ENCODE results near the gene UVRAG.
"Not testable (repeated sequence)": the region's sequence is repeated elsewhere in the genome, so short reads cannot be mapped to it uniquely, and the experiment has no call there.

UVRAG gene

DNA sequence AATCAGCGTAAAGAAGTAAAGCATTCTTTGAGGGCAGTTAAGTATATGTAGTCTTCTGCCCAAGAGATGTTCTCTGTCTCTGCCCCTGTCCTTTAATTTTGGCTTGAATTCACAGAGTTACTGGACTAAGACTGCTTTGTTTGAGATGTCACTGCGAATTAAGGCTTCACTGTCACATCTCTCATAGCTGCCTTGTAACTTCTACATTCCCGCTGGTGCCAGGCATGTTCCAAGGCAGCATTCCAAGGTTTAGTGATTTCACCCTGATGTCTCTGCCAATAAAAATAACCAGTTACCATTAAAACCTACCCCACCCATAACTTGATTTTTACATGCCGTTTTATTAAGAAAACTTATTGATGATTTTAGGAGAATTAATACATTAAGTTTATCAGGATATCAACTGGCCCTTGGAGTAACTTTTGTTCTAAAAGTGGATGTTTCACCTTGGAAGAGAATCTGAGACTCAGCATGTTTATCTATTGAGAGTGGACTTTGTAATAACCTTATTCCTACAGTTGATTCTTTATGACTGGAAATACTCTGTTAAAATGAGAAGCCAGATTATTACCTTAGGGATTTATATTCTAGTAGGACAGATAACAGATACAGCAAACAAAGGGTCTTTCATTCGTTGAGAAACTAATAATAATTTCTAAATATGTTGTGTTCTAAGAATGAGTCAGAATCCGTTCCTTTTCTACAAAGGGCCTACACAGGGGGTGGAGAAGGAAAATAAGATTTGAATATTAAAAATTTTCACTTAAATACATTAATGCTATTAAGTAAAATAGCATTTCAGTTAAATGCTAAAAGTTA, 110.2 kb downstream of the UVRAG start:
- DNase-seq (ENCODE audit: low spot score): peak; percentile 44

DNA sequence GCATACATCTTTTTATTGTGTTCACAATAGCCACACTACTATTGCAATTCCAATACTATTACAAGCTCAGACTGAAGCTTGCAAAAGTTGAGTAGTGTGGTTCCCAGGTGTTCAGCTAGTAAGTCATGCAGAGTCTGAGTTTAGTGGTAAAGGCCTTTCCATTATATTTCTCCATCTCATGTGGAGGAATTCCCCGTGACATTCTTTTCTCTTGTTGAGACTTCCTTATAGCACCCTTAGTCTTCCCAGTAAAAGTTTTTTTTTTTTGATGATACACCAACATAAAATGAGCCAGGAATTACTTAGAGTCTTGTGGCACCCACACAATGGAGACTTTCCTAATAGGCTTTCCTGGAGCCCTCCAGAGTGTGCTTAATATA, 110.8 kb downstream of the UVRAG start:
- peak; percentile 5 for DNase-seq (ENCODE audit: low spot score)

DNA sequence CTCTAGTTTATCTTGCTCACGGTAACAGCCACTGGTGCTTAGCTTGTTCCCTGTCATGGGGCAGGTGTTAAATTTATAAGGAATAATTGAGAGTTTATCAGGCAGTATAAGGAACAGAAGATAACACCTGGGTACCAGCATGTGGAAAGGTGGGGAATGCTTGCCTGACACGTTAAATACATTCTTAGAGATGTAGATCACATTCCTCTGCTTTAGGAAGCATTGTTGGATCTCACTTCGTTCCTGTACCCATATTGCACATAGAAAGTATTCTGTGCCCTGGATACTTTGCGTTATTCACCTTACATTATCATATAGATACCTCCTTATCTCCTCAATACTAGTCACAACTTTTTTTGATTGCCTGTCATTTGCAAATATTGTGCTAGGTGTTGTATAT, 114.7 kb downstream of the UVRAG start:
- no peak for DNase-seq (ENCODE audit: low spot score)

DNA sequence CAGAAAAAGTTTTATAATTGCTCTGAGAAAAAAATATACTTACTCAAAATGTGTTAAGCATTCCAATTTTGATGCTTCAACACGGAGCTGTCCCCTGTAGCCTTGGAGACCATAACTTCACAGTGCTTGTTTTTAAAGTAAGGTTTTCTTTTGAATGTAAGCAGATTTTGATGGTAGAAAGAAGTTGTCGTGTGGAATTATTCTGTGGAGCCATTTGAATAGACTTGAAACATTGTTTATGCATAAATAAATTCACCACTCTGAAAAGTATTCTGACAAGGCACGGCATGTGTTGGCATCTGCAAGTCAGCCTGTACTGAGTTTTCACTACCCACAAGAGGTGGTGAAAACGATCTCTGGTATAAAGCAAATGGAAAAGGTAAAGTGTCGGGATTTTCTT, 115.5 kb downstream of the UVRAG start:
- no peak for DNase-seq (ENCODE audit: low spot score)

DNA sequence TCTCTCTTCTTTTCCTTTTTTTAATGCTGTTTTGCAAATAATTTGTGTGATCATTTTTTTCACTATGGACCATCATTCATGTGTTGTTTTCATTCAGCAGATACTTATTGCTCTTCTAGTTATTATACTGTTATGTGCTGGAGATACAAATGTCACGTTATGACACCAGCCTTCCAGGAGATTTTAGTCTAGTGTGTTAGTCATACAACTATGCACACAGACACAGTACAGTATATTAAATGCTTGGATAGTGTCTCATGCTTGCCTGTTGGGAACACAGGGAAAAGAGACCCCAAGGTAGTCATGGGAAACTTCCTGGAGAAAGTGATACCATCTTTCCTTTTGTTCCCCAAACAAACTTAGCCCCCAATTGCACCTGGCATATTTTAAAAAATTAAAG, 116.1 kb downstream of the UVRAG start:
- DNase-seq (ENCODE audit: low spot score): no peak

DNA sequence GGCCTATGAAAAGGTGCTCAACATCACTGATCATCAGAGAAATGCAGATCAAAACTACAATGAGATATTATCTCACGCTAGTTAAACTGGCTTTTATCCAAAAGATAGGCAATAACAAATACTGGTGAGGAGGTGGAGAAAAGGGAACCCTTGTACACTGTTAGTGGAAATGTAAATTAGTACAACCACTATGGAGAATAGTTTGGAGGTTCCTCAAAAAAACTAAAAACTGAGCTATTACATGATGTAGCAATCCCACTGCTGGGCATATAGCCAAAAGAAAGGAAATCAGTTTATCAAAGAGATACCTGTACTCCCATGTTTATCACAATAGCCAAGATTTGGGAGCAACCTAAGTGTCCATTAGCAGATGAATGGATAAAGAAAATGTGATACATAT, 118.7 kb downstream of the UVRAG start:
- not testable (repeated sequence) for DNase-seq (ENCODE audit: low spot score)

DNA sequence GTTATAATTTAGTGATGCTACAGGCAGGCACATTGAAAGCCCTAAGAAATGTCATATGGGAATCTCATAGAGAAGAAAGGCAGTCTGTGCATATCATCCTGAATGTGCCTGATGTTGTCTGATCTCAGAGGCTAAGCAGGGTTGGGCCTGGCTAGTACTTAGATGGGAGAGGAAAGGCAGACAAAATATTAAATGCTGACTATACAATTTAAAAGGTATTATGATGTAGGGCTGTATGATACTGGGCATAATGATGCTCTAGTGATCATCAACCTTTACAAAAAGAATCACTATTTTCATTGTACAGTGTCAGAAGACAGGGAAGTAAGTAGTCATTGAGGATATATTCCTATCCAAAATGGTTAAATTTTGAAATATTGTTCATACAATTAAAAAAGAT, 119.8 kb downstream of the UVRAG start:
- no peak for DNase-seq (ENCODE audit: low spot score)

DNA sequence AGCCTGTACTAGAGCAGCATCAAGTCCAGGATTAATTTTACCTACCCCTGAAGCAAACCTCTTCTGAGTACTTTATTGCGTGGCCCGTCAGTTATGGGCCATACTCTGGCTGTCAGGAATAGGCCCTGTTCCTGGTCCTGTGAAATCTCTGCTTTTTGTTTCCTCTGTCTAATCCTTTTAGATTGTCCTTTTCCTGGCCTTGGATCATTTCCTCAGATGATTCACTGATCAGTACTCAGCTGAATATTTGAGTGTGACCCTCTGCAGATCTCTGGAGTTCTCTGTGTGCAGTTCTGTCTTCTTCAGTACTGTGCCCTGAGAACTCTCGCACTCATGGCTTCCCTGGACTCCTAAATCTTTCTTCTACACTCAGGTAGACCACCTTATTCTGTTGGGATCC, 123.5 kb downstream of the UVRAG start:
- DNase-seq (ENCODE audit: low spot score): no peak

DNA sequence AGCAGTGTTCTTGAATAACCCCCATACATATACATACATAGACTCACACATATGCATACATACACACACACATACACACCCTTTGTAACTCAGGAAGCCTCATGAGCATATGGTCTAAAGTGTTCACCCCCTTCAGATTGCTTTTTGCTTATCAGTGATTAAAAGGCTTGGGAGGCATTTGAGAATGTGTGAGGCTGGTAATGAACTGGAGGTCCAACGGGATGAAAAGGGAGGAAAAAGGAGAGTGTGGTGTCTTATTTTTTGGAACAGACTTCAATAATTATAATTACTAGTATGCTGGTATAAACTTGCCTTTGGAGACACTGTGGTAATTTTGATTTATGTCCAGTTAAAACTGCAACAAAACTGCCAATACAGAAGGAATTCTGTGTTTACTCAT, 124.5 kb downstream of the UVRAG start:
- no peak for DNase-seq (ENCODE audit: low spot score)

DNA sequence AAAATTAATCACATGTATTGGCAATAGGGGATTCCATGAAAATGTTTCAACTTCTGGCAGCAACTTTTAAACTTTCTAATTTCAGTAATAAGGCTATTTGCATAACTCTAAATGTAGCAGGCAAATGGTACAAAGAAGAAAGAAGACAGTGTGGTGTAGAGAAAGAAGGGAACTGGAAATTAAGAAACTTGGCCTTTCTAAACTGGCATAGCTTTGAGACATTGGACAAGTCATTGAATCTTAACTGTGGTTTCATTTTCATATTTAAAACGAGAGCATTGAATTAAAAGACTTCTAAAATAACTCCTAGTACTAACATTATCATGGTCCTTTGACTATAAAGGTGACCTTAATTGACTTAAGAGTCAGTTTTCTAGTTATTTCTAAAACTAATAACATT, 125.0 kb downstream of the UVRAG start:
- no peak for DNase-seq (ENCODE audit: low spot score)

DNA sequence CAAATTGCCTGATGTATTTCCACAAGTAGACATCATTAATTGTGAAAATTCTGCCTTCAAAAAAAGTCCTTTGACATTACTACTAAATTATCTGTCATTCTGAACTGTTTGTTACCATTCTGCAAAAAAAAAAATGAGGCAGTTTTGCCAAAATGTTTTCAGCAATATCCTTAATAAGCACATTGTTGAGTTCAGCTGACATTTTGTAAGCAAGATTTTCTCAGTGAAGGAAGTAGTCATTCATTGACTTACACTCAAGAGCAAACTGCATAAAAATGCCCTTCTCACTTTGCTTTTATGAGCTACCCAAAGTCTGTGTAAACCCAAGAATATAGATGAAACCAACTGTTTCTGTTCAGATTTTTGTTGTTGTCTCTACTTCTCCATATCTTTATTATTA, 125.9 kb downstream of the UVRAG start:
- no peak for DNase-seq (ENCODE audit: low spot score)

DNA sequence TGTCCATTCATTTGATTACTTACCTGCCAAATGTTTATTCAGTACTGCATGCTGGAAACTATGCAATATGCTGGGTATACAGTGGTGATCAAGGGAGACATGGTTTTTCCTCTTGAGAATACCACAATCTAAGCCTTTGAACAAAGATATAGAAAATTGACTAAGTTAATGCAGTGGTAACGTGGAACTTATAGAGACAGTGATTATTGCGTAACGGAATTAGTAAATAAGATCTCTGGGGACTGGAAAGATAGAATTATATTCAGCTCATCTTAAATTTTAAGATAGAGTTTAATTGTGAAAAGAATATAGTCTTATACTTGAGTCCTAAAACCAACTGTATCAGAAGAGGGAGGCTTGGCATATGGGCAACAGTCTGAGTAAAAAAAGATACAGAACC, 129.5 kb downstream of the UVRAG start:
- no peak for DNase-seq (ENCODE audit: low spot score)

DNA sequence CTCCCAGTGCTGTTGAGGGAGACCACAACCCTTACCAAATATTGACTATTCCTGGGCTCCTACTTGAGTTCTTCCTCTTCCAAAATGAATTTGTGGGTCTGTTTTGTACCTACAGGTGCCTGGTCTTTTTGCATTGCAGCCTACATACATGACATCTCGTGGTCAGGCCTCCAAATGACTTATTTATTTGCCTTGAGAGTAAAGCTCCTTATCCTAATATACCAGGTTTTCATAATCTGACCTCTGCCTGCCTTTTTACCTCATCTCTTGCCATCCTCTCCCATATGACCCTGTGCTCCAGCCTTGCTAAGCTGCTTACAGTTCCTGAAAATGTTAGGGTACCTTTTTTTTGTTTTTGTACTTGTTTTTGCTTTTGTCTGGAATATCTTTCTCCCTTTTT, 130.4 kb downstream of the UVRAG start:
- no peak for DNase-seq (ENCODE audit: low spot score)

DNA sequence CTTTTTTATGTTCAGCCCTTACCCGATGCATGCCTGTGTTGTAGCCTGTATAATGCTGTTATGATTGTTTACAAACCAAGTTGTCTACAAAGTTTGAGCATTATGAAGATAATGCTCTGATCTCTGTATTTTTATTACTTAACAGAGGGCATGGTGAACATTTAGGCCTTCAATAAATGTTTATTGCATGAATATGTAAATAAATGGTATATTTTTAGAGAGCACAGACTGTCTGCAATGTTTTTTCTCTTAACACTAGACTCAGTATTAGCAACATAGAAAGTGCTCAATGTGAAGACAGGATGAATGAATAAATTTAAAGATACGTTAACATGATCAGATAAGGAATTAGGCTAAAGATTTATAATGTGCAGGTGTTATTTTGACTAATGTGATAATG, 130.9 kb downstream of the UVRAG start:
- no peak for DNase-seq (ENCODE audit: low spot score)

DNA sequence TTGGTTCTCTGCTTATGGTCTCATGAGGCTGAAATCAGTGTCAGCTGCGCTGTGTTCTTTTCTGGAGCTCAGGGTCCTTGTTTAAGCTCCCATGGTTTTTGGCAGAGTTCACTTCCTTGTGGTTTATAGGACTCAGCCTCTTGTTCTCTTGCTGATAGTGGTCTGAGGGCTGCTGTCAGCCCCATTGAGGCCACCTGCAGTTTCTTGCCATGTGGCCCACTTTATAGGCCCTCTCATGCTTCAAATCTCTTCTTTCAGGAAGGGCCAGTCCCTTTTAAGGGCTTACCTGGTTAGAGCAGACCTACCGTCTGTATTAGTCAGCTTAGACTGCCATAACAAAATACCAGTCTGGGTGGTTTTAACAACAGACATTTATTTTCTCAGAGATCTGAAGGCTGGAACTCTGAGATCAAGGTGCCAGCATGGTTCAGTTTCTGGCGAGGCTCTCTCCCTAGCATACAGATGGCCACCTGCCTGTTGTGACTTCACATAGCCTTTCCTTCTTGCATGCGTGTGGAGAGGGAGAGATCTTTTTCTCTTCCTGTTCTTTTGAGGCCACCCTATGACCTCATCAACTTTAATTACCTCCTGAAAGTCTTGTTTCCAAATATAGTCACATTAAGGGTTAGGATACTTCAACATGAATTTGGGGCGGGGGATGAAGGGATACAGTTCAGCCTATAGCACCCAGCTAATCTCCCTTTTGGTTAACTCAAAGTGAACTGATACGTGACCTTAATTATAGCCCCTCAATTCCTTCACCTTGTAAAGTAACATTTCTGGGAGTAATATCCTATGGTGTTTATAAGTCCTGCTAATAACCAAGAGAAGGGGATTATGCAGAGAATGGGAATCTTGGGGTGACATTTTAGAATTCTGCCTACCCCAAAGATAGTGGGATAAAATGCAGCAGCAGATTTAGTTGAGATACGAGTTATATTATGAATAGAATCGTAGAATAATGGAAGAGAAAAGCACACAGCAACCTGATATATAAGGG, 131.8 kb downstream of the UVRAG start:
- DNase-seq (ENCODE audit: low spot score): peak; percentile 34

DNA sequence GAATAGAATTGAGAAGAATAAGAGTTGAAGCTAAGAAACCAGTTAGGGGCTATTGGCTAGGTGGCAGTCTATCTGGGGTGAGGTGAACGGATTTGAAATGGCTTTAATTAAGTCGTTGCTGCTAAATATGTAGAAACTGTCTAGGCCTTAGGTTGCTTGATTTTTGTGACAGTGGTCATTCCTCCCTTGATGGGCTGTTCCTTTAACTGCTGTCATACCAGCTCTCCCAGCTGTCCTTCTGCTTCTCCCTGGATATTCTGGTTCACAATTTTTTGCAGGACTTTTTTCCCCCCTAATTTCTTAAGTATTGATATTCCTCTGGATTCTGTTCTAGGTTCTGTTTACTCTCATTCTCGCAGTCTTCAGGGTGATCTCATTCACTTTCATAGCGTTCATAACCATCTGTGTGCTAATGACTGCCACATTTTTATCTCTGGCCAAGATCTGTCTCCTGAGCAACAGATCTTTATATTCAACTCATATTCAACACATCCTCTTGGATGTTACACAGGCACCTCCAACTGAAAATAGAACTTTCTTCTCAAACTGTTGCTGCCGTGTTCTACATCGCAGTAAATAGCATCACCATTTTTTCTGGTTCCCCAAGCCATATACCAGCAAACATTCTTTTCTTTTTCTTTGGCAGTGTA, 134.1 kb downstream of the UVRAG start:
- DNase-seq (ENCODE audit: low spot score): no peak

DNA sequence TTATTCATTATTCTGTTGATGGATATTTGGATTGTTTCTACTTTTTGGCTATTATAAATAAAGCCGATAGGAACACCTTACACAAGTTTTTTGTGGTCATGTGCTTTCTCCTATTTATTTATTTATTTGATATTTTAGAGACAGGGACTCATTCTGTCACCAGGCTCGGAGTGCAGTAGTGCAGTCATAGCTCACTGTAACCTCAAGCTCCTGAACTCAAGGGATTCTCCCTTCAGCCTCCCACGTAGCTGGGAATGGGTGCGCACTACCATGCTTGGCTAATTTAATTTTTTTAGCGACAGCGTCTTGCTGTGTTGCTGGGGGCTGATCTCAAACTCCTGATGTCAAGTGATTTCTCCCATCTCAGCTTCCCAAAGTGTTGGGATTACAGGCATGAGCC, 135.1 kb downstream of the UVRAG start:
- no peak for DNase-seq (ENCODE audit: low spot score)

DNA sequence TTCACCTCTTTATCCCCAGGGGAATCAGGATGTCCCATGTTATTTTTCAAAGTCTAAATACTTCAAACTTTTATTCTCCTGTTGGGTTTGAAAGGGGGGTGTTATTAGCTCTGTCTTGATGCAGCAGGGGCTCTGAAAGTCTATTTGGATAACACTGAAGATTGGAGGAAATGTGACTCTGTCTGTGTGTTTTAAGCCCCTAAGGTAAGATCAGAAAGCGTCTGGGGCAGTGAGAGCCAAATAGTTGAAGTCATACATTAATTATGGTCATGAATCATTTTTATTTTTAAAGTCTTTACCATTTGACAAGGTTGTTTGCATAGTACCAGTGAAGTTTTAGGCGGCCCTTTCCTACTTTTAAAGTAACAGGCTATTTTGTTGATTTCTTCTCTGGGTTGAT, 139.0 kb downstream of the UVRAG start:
- no peak for DNase-seq (ENCODE audit: low spot score)

DNA sequence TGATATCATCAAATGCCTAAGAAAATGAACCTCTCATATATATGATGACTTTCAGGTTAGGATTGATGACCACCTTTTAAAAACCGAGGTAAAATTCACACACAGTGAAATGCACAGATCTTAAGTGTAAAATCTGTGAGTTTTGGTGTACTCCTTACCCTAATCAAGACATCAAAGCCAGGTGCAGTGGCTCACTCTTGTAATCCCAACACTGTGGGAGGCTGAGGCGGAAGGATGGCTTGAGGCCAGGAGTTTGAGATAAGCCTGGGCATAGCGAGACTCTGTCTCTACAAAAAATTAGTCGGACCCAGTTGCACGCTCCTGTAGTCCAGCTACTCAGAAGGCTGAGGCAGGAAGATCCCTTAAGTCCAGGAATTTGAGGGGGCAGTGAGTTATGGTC, 140.4 kb downstream of the UVRAG start:
- no peak for DNase-seq (ENCODE audit: low spot score)

DNA sequence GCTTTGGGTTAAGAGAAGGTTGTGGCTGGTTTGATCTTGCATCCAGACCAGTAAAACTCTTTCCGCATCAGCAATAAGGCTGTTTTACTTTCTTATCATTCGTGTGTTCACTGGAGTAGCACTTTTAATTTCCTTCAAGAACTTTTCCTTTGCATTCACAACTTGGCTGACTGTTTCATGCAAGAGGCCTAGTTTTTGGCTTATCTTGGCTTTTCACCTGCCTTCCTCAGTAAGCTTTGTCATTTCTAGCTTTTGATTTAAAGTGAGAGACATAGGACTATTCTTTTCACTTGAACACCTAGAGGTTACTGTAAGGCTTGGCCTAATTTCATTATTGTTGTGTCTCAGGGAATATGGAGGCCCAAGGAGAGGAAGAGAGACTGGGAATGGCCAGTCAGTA, 144.5 kb downstream of the UVRAG start:
- no peak for DNase-seq (ENCODE audit: low spot score)

DNA sequence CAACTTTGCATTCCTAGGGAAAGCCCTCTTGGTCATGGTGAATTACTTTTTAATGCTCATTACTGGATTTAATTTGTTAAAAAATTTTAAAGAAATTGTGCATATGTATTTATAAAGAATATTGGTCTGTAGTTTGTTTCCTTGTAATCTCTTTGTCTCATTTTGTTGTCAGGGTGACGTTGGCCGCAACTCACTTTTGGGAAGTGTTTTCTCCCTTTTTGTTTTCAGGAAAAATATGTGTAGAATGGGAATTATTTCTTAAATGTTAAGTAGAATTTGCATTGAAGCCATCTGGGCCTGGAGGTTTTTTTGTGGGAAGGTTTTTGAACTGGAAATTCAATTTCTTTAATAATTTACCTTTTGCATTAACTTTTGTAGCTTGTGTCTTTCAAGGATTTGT, 149.1 kb downstream of the UVRAG start:
- DNase-seq (ENCODE audit: low spot score): no peak

DNA sequence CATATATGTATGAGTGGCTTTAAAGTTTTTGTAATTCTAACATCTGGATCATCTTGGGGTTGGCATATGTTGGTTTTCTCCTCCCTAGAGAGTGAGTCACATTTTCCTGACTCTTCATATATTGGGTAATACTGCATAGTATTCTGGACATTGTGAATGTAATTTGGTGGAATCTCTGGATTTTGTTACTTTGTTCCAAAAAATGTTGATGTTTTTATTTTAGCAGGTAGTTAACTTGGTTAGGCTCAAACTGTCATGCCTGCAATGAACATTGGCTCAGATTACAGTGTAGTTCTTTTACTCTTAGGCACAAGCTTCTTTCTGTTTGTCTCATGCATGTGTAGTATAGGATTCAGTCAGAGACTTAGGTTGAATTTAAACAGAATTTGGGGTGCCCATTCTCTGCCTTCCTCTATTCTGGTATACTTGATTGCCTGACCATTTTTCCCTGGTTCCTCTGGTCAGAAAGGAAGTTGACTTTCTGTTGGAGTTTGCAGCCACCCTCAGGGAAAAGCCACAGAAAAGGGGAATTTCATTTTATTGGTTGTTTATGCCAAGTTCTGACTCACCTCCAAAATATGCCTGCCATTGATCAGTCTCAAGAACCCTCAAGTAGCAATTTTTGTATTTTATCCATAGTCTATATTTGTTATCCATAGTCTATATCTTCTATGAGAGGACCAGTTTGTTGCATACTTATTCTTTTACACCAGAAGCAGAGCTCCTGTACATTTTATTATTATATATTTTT, 151.7 kb downstream of the UVRAG start:
- DNase-seq (ENCODE audit: low spot score): no peak
